MCF 10A (cell line): ENCODE results near the gene CTDSP2. TPM values are rescaled to one million over a fixed set of nuclear protein-coding genes. Genes with fewer than 3 reads are reported as not detected.

Source experiments
- BruUV-seq: library from RNA; stranded (reverse); fragments of 400-500 nt; replicated peaks from 2 replicates; lab custom pipeline; 2021; lab: Mats Ljungman, UMichigan
- CTCF ChIA-PET: fragments of 300-600 bp; sonication (Branson Sonifier 250); formaldehyde crosslinking; extraction: SDS; loops from one replicate; lab custom pipeline; 2021; ENCODE audit warnings: antibody characterized with exemption, inconsistent platforms; lab: Yijun Ruan, JAX
- POLR2A ChIA-PET: fragments of 300-600, 350-650 bp; sonication (Branson Sonifier 250); formaldehyde crosslinking; extraction: SDS; loops from one replicate; lab custom pipeline; 2020; ENCODE audit warnings: antibody characterized with exemption, inconsistent platforms; lab: Yijun Ruan, JAX
- DNase-seq: peaks from one replicate; pipeline ENCODE4 v3.0.0-alpha.2; 2018; ENCODE audit not compliant: unreplicated experiment
- H3K27ac Mint-ChIP-seq: one replicate; pipeline ENCODE4 v1.8.0; 2022; ENCODE audit warnings: mild to moderate bottlenecking, low read depth, mixed read lengths; ENCODE audit not compliant: unreplicated experiment
- H3K27me3 Mint-ChIP-seq: one replicate; pipeline ENCODE4 v1.8.0; 2022; ENCODE audit warnings: mixed read lengths; ENCODE audit not compliant: insufficient read depth, unreplicated experiment
- H3K36me3 Mint-ChIP-seq: one replicate; pipeline ENCODE4 v1.8.0; 2022; ENCODE audit warnings: mild to moderate bottlenecking, moderate library complexity, mixed read lengths; ENCODE audit not compliant: insufficient read depth, unreplicated experiment
- H3K4me1 Mint-ChIP-seq: one replicate; pipeline ENCODE4 v1.8.0; 2022; ENCODE audit warnings: mixed read lengths; ENCODE audit not compliant: insufficient read depth, unreplicated experiment
- H3K4me3 Mint-ChIP-seq: one replicate; pipeline ENCODE4 v1.8.0; 2022; ENCODE audit warnings: mild to moderate bottlenecking, moderate library complexity, mixed read lengths; ENCODE audit not compliant: unreplicated experiment
- H3K9me3 Mint-ChIP-seq: one replicate; pipeline ENCODE4 v1.8.0; 2022; ENCODE audit warnings: mixed read lengths; ENCODE audit not compliant: unreplicated experiment
- CTCF ChIP-seq: fragments of 200-600 bp; IDR thresholded peaks from one replicate; pipeline ENCODE4 v1.8.0; 2022; ENCODE audit warnings: antibody characterized with exemption, mild to moderate bottlenecking; ENCODE audit not compliant: unreplicated experiment
- intact Hi-C: fragments of 100-400 bp; cut with micrococcal nuclease; formaldehyde crosslinking; loops from 2 replicates; pipeline ENCODE4 v1.14.1; 2022
- total RNA-seq: library from RNA; stranded (reverse); gene quantifications from 2 replicates; pipeline ENCODE4 v1.2.3, GENCODE V29; 2022

Gene CTDSP2
- total RNA-seq, 1 experiment from 2014 or later: 73.4 TPM

GRCh38 chr12:57885207-57885606, 38.7 kb upstream of the CTDSP2 start:
- Mint-ChIP-seq H3K9me3 (no peaks in the 10 kb centered on the region), H3K4me1 (peaks cover 40% of the 10 kb centered on the region), H3K27ac (no peak overlapping the region), H3K27me3 (no peaks in the 10 kb centered on the region), H3K4me3 (no peak overlapping the region), H3K36me3 (no peaks in the 10 kb centered on the region)
- CTCF ChIA-PET: interaction anchor here (1.0 to 1.2 kb wide), 2 partner anchors 11 to 14 kb away, joined by 3 to 7 read pairs; no protein-coding TSS in a partner anchor
- BruUV-seq: no TSS peak
- TF ChIP-seq CTCF: no peak
- DNase-seq: no peak
- POLR2A ChIA-PET: interaction anchor here (0.9 kb wide), 1 partner anchor 101 kb away, joined by 4 read pairs; no protein-coding TSS in a partner anchor
- intact Hi-C loops: no loop called here

- TF ChIP-seq CTCF: no peak
- CTCF ChIA-PET: interaction anchor here (0.6 kb wide), 1 partner anchor 428 kb away, joined by 4 read pairs; no protein-coding TSS in a partner anchor
- no peaks in the 10 kb centered on the region for H3K27me3 Mint-ChIP-seq
- BruUV-seq: no TSS peak
- DNase-seq: no peak
- H3K36me3 Mint-ChIP-seq: no peaks in the 10 kb centered on the region
- intact Hi-C loops: no loop called here
- no peak overlapping the region for H3K4me3 Mint-ChIP-seq
- no peak overlapping the region for H3K27ac Mint-ChIP-seq
- H3K4me1 Mint-ChIP-seq: peaks cover 29% of the 10 kb centered on the region
- no peaks in the 10 kb centered on the region for H3K9me3 Mint-ChIP-seq
- POLR2A ChIA-PET: interaction anchor here (0.7 to 1.1 kb wide), 2 partner anchors 12 to 19 kb away, joined by 3 to 6 read pairs; no protein-coding TSS in a partner anchor
Observed at GRCh38 chr12:57883700-57884099, 37.2 kb upstream of the CTDSP2 start.

- Mint-ChIP-seq H3K4me3 (no peak overlapping the region), H3K27me3 (no peaks in the 10 kb centered on the region), H3K36me3 (no peaks in the 10 kb centered on the region), H3K9me3 (no peaks in the 10 kb centered on the region), H3K4me1 (peaks cover 22% of the 10 kb centered on the region), H3K27ac (no peak overlapping the region)
- BruUV-seq: no TSS peak
- intact Hi-C loops: no loop called here
- no peak for TF ChIP-seq CTCF
- DNase-seq: no peak
- POLR2A ChIA-PET: interaction anchor here (2.2 kb wide), 1 partner anchor 18 kb away, joined by 17 read pairs; no protein-coding TSS in a partner anchor
- CTCF ChIA-PET: interaction anchor here (0.5 to 1.8 kb wide), 3 partner anchors 11 to 50 kb away, joined by 3 to 8 read pairs (median 4); no protein-coding TSS in a partner anchor
Observed at GRCh38 chr12:57883057-57883456, 36.5 kb upstream of the CTDSP2 start.

- no peaks in the 10 kb centered on the region for H3K27me3 Mint-ChIP-seq
- H3K27ac Mint-ChIP-seq: no peak overlapping the region
- DNase-seq: no peak
- H3K4me1 Mint-ChIP-seq: peaks cover 17% of the 10 kb centered on the region
- no TSS peak for BruUV-seq
- ChIA-PET CTCF (interaction anchor here (0.5 to 1.8 kb wide), 3 partner anchors 12 to 49 kb away, joined by 3 to 8 read pairs (median 4); no protein-coding TSS in a partner anchor), POLR2A (interaction anchor here (2.2 kb wide), 1 partner anchor 18 kb away, joined by 17 read pairs; no protein-coding TSS in a partner anchor)
- intact Hi-C loops: no loop called here
- H3K4me3 Mint-ChIP-seq: no peak overlapping the region
- H3K36me3 Mint-ChIP-seq: no peaks in the 10 kb centered on the region
- TF ChIP-seq CTCF: no peak
- H3K9me3 Mint-ChIP-seq: no peaks in the 10 kb centered on the region
Observed at GRCh38 chr12:57882575-57882974, 36.0 kb upstream of the CTDSP2 start.
